Measurements from ENCODE around the gene PLEKHA8. TPM values are rescaled to one million over a fixed set of nuclear protein-coding genes. Genes with fewer than 3 reads are reported as not detected.

The PLEKHA8 gene
- total RNA-seq, 2 donors from 2014 or later, result 5.5 to 12.0 TPM

DNA sequence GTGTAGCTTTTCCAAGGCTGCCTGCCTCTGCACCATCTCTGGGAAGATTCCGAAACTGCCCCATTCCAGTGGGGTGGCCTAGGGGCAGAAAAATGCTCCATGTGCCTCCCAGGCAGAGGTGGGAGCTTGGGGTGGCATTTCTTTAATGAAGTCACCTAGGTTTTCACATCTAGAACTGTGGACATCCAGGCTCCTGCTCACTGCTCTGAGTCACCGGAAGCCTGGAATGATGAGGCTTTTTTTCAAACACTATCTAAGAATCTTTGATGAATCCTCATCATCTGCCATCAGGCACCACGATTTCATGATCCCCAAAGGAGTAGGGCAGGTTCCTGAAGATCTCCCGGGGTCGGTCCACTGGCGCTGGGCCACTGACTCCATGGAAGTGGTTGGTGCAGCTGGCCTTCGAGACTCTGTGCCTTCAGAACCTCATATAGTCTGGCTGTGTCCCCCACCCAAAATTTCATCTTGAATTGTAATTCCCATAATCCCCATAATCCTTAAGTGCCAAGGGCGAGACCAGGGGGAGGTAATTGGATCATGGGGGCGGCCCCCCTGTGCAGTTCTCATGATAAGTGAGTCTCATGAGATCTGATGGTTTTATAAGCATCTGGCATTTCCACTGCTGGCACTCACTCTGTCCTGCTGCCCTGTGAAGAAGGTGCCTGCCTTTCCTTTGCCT lies 143.7 kb downstream of the PLEKHA8 start:
- Histone ChIP-seq H3K36me3 (no peaks in the 10 kb centered on the region), H3K27ac (peak overlapping the region in 1 of 2 donors; percentile 44), H3K4me3 (no peak overlapping the region), H3K27me3 (replicated peaks; ENCODE audit: insufficient read depth) (no peaks in the 10 kb centered on the region), H3K4me1 (replicated peaks) (no peaks in the 10 kb centered on the region), H3K9me3 (no peaks in the 10 kb centered on the region)
- TF ChIP-seq, protein P1, sequence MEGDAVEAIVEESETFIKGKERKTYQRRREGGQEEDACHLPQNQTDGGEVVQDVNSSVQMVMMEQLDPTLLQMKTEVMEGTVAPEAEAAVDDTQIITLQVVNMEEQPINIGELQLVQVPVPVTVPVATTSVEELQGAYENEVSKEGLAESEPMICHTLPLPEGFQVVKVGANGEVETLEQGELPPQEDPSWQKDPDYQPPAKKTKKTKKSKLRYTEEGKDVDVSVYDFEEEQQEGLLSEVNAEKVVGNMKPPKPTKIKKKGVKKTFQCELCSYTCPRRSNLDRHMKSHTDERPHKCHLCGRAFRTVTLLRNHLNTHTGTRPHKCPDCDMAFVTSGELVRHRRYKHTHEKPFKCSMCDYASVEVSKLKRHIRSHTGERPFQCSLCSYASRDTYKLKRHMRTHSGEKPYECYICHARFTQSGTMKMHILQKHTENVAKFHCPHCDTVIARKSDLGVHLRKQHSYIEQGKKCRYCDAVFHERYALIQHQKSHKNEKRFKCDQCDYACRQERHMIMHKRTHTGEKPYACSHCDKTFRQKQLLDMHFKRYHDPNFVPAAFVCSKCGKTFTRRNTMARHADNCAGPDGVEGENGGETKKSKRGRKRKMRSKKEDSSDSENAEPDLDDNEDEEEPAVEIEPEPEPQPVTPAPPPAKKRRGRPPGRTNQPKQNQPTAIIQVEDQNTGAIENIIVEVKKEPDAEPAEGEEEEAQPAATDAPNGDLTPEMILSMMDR (IDR thresholded peaks at IDR 0.05), result no peak
- DNase-seq (ENCODE audit: low spot score), result no peak
- intact Hi-C loops (cut with DNase I), result no loop called here
- WGBS, result 71% methylated on average over 9 of the region's 9 CpGs

DNA sequence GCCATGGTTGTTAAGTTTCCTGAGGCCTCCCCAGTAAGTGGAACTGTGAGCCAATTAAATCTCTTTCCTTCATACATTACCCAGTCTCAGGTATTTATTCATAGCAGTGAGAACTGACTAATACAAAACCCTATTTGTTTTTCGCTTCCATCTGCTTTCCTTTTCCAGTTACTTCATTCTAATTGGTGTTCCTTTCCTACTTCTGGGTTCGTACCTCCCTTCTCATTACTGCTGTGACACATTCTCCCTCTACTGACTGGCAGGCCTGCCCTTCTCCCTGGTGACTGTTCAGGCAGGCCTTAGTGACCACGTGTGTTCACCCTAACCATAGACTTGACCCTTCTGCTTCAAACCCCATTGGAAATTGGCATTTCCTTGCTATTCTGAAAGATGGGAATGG lies 144.2 kb downstream of the PLEKHA8 start:
- H3K4me3 ChIP-seq, result no peak overlapping the region
- no peak for DNase-seq (ENCODE audit: low spot score)
- intact Hi-C loops (cut with DNase I), result no loop called here
- H3K27me3 ChIP-seq (replicated peaks; ENCODE audit: insufficient read depth), result no peaks in the 10 kb centered on the region
- no peaks in the 10 kb centered on the region for H3K36me3 ChIP-seq
- no peaks in the 10 kb centered on the region for H3K4me1 ChIP-seq (replicated peaks)
- no peaks in the 10 kb centered on the region for H3K9me3 ChIP-seq
- TF ChIP-seq POLR2A (IDR thresholded peaks at IDR 0.05) (no peak), POLR2AphosphoS5 (IDR thresholded peaks at IDR 0.05) (no peak)
- TF ChIP-seq, protein P1 (IDR thresholded peaks at IDR 0.05), result no peak
- WGBS, result 44% methylated on average over 3 of the region's 3 CpGs
- peak overlapping the region; percentile 44 to 60 for H3K27ac ChIP-seq

DNA sequence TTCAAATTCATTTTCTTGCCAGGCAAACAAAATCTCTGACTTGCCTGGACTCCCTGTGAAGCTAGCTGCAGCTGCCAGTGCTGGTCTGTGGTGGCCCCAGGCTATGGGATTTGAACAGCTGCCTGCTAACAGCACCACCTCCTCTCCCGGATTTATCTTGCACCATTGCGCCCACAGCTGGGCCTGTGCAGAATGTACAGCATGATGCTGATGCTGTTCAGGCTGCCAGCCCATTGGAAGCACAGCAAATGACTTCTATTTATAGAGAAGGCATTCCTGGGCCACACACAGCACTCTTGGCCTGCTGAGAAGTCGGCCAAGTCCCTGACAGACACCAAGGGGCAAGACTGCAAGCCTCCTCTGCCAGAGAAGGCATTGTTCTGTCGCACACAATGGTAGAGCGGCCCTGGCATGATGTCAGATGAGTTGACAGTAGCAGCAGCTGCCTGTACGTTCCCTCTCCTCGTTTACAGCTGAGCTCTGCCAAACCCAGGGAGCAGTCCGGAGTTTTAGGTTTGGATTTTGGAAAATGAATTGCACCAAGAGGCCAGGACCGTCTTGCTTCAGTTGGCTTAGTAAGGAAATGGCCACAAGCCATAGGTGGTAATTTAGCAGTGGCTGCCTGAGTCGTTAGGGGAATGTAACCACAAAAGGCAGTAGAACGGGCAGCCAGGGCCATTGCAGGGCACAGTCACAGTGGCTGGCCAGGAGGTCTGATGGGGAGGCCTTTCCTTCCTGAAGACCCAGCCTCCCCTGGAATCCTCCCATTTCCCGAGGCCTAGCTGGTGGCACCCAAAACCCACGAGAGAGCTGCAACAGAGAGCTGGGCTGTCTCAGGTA lies 145.1 kb downstream of the PLEKHA8 start:
- peak; percentile 71 for TF ChIP-seq POLR2AphosphoS5 (IDR thresholded peaks at IDR 0.05)
- TF ChIP-seq, protein P1 (IDR thresholded peaks at IDR 0.05), result peak in 2 of 4 experiments; percentile 32 to 36
- no peak for TF ChIP-seq POLR2A (IDR thresholded peaks at IDR 0.05)
- Histone ChIP-seq H3K36me3 (no peaks in the 10 kb centered on the region), H3K27me3 (replicated peaks; ENCODE audit: insufficient read depth) (no peaks in the 10 kb centered on the region), H3K4me3 (no peak overlapping the region), H3K27ac (peak overlapping the region; percentile 44 to 60), H3K9me3 (no peaks in the 10 kb centered on the region), H3K4me1 (replicated peaks) (no peaks in the 10 kb centered on the region)
- 9% methylated on average over 13 of the region's 13 CpGs for WGBS
- intact Hi-C loops (cut with DNase I), result no loop called here
- peak; percentile 91 for DNase-seq (ENCODE audit: low spot score)

DNA sequence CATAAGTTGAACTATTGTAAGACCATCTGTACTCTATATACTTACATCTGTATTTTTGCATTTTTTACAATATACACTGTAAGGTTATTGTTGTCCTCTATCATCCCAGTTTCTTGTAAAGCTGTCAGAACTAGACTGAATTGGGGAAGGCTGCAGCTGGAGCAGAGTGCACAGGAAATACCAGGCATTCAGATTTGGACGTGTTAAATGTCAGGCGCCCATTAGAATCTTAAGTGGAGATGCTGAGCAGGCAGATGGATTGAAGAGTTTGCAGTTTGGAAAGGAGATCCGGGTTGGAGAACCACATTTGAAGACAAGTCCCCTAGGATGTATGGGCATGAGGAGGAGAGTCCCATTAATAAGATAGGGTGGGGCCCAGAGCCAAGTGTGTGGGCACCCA lies 147.0 kb downstream of the PLEKHA8 start:
- H3K4me3 ChIP-seq, result no peak overlapping the region
- DNase-seq (ENCODE audit: low spot score), result no peak
- 25% methylated on average over 3 of the region's 3 CpGs for WGBS
- H3K4me1 ChIP-seq (replicated peaks), result no peaks in the 10 kb centered on the region
- TF ChIP-seq POLR2AphosphoS5 (IDR thresholded peaks at IDR 0.05) (no peak), POLR2A (IDR thresholded peaks at IDR 0.05) (no peak)
- TF ChIP-seq, protein P1 (IDR thresholded peaks at IDR 0.05), result no peak
- no peak overlapping the region for H3K27ac ChIP-seq
- no peaks in the 10 kb centered on the region for H3K9me3 ChIP-seq
- intact Hi-C loops (cut with DNase I), result no loop called here
- H3K27me3 ChIP-seq (replicated peaks; ENCODE audit: insufficient read depth), result no peaks in the 10 kb centered on the region
- H3K36me3 ChIP-seq, result no peaks in the 10 kb centered on the region
